ENCODE results near the gene IGLL5.

DNA sequence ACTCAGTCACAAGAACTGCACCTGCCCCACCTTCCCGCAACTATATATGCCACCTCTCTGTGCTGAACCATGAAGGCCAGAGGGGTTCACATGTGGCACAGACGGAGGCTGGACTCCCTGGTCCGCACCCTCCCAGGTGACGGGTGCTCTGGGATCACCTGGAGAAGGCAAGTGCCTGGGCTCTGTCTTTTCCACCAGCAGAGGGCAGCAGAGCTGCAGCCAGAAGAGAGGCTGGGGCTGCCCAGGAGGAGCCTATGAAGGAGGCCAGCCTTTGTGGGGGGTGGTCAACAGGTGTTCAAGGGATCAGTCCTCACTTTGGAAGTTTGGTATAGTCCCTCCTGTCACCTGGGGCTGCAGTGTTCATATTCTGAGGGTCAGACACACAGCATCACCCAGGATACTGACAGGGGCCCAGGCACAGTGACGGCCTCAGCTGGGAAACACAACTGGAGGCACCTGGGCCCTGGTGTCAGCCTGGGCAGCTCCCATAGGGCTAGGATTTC is 39.2 kb upstream of the IGLL5 start:
- TF ChIP-seq, protein P1, sequence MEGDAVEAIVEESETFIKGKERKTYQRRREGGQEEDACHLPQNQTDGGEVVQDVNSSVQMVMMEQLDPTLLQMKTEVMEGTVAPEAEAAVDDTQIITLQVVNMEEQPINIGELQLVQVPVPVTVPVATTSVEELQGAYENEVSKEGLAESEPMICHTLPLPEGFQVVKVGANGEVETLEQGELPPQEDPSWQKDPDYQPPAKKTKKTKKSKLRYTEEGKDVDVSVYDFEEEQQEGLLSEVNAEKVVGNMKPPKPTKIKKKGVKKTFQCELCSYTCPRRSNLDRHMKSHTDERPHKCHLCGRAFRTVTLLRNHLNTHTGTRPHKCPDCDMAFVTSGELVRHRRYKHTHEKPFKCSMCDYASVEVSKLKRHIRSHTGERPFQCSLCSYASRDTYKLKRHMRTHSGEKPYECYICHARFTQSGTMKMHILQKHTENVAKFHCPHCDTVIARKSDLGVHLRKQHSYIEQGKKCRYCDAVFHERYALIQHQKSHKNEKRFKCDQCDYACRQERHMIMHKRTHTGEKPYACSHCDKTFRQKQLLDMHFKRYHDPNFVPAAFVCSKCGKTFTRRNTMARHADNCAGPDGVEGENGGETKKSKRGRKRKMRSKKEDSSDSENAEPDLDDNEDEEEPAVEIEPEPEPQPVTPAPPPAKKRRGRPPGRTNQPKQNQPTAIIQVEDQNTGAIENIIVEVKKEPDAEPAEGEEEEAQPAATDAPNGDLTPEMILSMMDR (conservative IDR thresholded peaks at IDR 0.05 in 1 of 2, IDR thresholded peaks at IDR 0.05 in 1 of 2; ENCODE audit: low read depth in 1 of 2, low read length in 2 of 2): peak; percentile 81 to 98
- TF ChIP-seq EZH2 (IDR thresholded peaks at IDR 0.05; ENCODE audit: low read length, missing control alignments): no peak

Measured in fibroblast of lung (primary cell).